KMS-11 (cell line): ENCODE results near the gene PLOD2.
A peak's percentile ranks its signal among the peaks of the same experiment; 100 is the strongest.

Experiments used
- H2AFZ ChIP-seq: fragments of 200-600 bp; sonication (generic); 2 replicates; pipeline ENCODE4 v1.6.1; 2016; ENCODE audit warnings: antibody characterized with exemption, mixed run types, low read depth
- H3K27ac ChIP-seq: fragments of 200-600 bp; sonication (generic); 2 replicates; pipeline ENCODE4 v1.6.1; 2016; ENCODE audit warnings: mild to moderate bottlenecking, mixed run types
- H3K27me3 ChIP-seq: fragments of 200-600 bp; sonication (generic); 2 replicates; pipeline ENCODE4 v1.6.1; 2017; ENCODE audit warnings: mild to moderate bottlenecking, low read depth, mixed run types, moderate library complexity; ENCODE audit not compliant: insufficient read depth
- H3K36me3 ChIP-seq: fragments of 200-600 bp; sonication (generic); 2 replicates; pipeline ENCODE4 v1.6.1; 2017; ENCODE audit warnings: mild to moderate bottlenecking, mixed run types; ENCODE audit not compliant: insufficient read depth
- H3K4me1 ChIP-seq: fragments of 200-600 bp; sonication (generic); 2 replicates; pipeline ENCODE4 v1.6.1; 2016; ENCODE audit warnings: mild to moderate bottlenecking, low read depth, mixed run types; ENCODE audit not compliant: poor library complexity, severe bottlenecking
- H3K4me2 ChIP-seq: fragments of 200-600 bp; sonication (generic); 2 replicates; pipeline ENCODE4 v1.7.0; 2016; ENCODE audit warnings: mild to moderate bottlenecking, mixed run types
- H3K4me3 ChIP-seq: fragments of 200-600 bp; sonication (generic); IDR thresholded peaks from 2 replicates; pipeline ENCODE4 v1.6.1; 2017; ENCODE audit warnings: low read depth, low read length, mixed read lengths; ENCODE audit not compliant: insufficient read depth
- H3K79me2 ChIP-seq: fragments of 200-600 bp; sonication (generic); 2 replicates; pipeline ENCODE4 v1.6.1; 2016; ENCODE audit warnings: low read depth, mixed run types; ENCODE audit not compliant: insufficient read depth
- H3K9ac ChIP-seq: fragments of 200-600 bp; sonication (generic); 2 replicates; pipeline ENCODE4 v1.6.1; 2016; ENCODE audit warnings: mild to moderate bottlenecking, mixed run types
- H4K20me1 ChIP-seq: fragments of 200-600 bp; sonication (generic); 2 replicates; pipeline ENCODE4 v1.6.1; 2016; ENCODE audit warnings: mild to moderate bottlenecking, mixed run types; ENCODE audit not compliant: insufficient read depth
- TF ChIP-seq, protein P1 (sequence below): fragments of 200-600 bp; sonication (generic); conservative IDR thresholded peaks from 2 replicates; pipeline ENCODE4 v1.6.1; 2017; ENCODE audit warnings: low read depth, mild to moderate bottlenecking, antibody characterized with exemption, low read length, moderate library complexity, mixed read lengths

The PLOD2 gene

DNA sequence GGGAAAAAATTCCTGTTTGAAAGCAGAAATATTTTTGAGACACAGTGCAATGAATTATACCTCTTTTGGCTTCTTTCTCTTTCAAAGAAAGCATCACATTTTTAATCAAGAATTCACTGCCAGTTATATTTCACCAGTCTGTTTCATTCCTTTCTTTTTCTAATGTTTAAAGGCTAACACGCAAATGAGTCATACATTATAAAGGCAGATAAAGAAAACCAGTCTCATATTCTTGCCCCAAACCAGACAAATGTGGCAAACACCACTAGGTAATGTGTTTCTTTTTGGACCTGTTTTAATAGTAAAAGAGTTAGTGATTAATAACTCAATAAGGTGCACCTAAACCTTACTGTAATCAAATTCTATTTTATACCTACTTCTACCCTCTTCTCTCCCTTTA lies 83.8 kb downstream of the PLOD2 start:
- Histone ChIP-seq H3K27me3 (no peaks in the 10 kb centered on the region), H4K20me1 (no peaks in the 10 kb centered on the region), H2AFZ (no peak overlapping the region), H3K4me3 (no peak overlapping the region), H3K9ac (no peak overlapping the region), H3K36me3 (no peaks in the 10 kb centered on the region; the same call in 1 of the 2 replicates), H3K4me2 (no peak overlapping the region), H3K79me2 (no peaks in the 10 kb centered on the region), H3K27ac (no peak overlapping the region), H3K4me1 (peaks cover 16% of the 10 kb centered on the region)
- TF ChIP-seq, protein P1, sequence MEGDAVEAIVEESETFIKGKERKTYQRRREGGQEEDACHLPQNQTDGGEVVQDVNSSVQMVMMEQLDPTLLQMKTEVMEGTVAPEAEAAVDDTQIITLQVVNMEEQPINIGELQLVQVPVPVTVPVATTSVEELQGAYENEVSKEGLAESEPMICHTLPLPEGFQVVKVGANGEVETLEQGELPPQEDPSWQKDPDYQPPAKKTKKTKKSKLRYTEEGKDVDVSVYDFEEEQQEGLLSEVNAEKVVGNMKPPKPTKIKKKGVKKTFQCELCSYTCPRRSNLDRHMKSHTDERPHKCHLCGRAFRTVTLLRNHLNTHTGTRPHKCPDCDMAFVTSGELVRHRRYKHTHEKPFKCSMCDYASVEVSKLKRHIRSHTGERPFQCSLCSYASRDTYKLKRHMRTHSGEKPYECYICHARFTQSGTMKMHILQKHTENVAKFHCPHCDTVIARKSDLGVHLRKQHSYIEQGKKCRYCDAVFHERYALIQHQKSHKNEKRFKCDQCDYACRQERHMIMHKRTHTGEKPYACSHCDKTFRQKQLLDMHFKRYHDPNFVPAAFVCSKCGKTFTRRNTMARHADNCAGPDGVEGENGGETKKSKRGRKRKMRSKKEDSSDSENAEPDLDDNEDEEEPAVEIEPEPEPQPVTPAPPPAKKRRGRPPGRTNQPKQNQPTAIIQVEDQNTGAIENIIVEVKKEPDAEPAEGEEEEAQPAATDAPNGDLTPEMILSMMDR = no peak

DNA sequence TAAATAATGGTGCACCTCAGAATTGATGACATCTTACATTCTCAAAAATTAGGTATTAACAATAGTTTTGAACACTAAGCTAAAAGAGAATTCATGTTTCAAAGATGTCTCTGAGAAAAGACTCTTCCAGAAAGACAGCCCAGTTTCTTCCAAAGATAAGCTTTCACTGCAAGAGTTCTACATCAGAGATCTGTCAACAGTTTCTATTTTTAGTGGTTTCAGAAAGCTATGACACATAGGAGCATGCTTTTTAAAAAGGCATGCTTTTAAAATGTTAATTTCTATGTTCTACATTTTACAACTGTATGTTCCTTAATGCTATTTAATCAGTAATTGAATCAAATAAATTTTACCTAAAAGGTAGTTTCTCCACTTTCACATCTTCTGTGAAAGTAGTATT lies 88.2 kb downstream of the PLOD2 start:
- Histone ChIP-seq H2AFZ (peak overlapping the region; percentile 15; the same call in 1 of the 2 replicates), H3K4me1 (peaks cover 16% of the 10 kb centered on the region), H3K27ac (no peak overlapping the region), H3K27me3 (no peaks in the 10 kb centered on the region), H3K9ac (no peak overlapping the region), H3K4me3 (no peak overlapping the region), H3K79me2 (no peaks in the 10 kb centered on the region), H3K36me3 (no peaks in the 10 kb centered on the region), H3K4me2 (peak overlapping the region; percentile 33), H4K20me1 (no peaks in the 10 kb centered on the region)
- TF ChIP-seq, protein P1 = no peak

DNA sequence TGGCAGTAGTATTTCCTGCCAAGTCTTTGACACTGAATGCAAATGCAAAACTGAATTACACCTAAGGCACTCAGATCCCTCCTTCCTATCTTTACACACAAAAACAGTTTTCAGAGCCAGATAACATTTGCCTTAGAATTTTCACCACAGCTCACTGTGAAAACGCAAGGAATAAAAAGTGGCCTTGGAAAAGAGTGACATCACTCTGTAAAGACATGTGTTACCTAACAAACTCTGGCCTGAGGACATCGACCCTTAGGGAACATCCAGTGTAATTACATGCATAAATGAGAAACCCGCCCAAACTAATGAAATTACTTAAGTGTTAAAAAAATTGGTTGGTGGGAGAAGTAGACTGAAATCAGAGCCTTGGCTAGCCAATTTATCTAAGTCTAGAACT lies 88.9 kb downstream of the PLOD2 start:
- Histone ChIP-seq H3K27me3 (no peaks in the 10 kb centered on the region), H3K36me3 (no peaks in the 10 kb centered on the region), H3K9ac (no peak overlapping the region), H2AFZ (no peak overlapping the region), H3K4me2 (no peak overlapping the region), H3K79me2 (no peaks in the 10 kb centered on the region), H3K4me3 (no peak overlapping the region), H4K20me1 (no peaks in the 10 kb centered on the region), H3K27ac (no peak overlapping the region), H3K4me1 (peaks cover 16% of the 10 kb centered on the region)
- TF ChIP-seq, protein P1 = no peak

DNA sequence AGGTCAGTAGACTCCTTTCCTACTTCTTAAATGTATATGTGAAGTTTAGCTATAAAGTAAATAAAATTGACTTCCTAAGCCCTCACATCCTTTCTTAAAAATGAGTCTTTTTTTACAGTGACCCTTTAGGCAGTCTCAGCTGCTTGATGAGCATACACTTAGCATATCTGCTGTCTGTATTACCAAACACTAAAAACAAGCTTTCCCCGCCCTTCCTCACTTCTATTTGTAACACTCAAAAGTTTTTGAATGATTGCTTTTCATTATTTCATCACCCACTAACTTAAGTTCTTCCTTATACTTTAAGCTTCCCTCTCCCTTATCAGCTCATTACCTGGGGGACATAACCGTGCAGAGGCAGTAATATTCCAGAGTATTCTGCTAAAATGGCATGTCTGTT lies 89.4 kb downstream of the PLOD2 start:
- Histone ChIP-seq H3K27ac (no peak overlapping the region), H4K20me1 (no peaks in the 10 kb centered on the region), H3K9ac (no peak overlapping the region), H3K4me3 (no peak overlapping the region), H3K27me3 (no peaks in the 10 kb centered on the region), H2AFZ (no peak overlapping the region), H3K4me2 (no peak overlapping the region), H3K79me2 (no peaks in the 10 kb centered on the region), H3K36me3 (no peaks in the 10 kb centered on the region), H3K4me1 (peaks cover 16% of the 10 kb centered on the region)
- TF ChIP-seq, protein P1 = no peak
